Activated naive CD8-positive, alpha-beta T cell treated with anti-CD3 and anti-CD28 coated beads, Interleukin-2, amount 50 U/mL, for 24 hours (primary cell): ENCODE measurements around the gene GNAI3.

Experiments
- ATAC-seq: fragments of 150-1000 bp; cut with Tn5 transposase; one replicate; pipeline ENCODE4 v1.10.0; 2021
- DNase-seq: peaks from one replicate; pipeline ENCODE4 v3.0.0; 2021
- H3K27ac Mint-ChIP-seq: one replicate; pipeline ENCODE4 v1.8.0; 2021; ENCODE audit warnings: mild to moderate bottlenecking, mixed read lengths
- H3K27me3 Mint-ChIP-seq: one replicate; pipeline ENCODE4 v1.8.0; 2021; ENCODE audit warnings: mixed read lengths
- H3K36me3 Mint-ChIP-seq: one replicate; pipeline ENCODE4 v1.8.0; 2021; ENCODE audit warnings: low read depth, mixed read lengths
- H3K4me1 Mint-ChIP-seq: one replicate; pipeline ENCODE4 v1.8.0; 2021; ENCODE audit warnings: mixed read lengths
- H3K4me3 Mint-ChIP-seq: one replicate; pipeline ENCODE4 v1.8.0; 2021; ENCODE audit warnings: mild to moderate bottlenecking, moderate library complexity, mixed read lengths
- H3K9me3 Mint-ChIP-seq: one replicate; pipeline ENCODE4 v1.8.0; 2021; ENCODE audit warnings: mixed read lengths

The GNAI3 gene

DNA sequence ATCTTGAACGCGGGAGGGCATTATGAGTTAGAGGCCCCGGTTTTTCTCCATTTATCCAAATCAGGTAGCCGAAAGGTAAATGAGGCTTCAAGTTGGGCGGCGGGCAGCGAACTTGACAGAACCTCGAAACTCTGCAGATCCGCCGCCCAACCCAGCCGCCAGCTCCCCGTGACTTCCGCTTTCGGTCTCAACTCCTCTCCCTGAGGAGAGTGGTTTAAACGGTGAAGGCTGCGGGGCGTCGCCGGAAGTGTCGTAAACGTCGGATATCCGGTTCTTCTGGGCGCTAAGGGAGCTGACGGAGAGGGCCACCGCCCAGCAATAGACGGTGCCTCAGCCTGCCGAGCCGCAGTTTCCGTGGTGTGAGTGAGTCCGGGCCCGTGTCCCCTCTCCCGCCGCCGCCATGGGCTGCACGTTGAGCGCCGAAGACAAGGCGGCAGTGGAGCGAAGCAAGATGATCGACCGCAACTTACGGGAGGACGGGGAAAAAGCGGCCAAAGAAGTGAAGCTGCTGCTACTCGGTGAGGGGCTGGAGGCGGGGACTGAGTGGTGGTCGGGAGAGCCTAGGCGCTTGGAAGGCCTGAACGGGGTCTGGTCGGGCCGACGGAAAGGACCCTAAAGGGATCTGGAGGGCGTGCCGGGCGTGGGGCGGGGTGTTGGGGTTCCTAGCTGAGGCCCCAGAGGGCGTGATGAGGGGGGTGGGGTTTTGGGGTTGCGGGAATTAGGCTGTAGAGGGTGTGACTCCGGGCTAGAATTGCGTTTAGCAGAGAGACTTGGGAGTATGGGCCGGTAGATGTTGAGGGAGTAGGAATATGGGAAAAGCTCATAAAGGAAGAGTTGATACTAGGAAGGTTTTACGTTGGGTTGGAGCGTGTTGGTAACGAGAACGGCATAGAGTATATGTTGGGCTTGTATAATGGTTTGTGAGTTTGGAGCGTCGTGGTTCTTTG is at the start of gene GNAI3:
Gene GNAI3 (plus strand): TSS at position 295 of the 947 bp plus-strand sequence. CDS start 106 bp downstream, at position 401.
- H3K4me3 Mint-ChIP-seq, result peak within 1 kb of the TSS; percentile 95
- no peaks in the 10 kb centered on the region for H3K27me3 Mint-ChIP-seq
- peaks cover 51% of the 10 kb centered on the region for H3K4me1 Mint-ChIP-seq
- ATAC-seq (peak; percentile 99), DNase-seq (peak; percentile 94)
- H3K27ac Mint-ChIP-seq, result peak within 1 kb of the TSS; percentile 96
- H3K36me3 Mint-ChIP-seq, result peaks cover 4% of the 10 kb centered on the region
- no peaks in the 10 kb centered on the region for H3K9me3 Mint-ChIP-seq

DNA sequence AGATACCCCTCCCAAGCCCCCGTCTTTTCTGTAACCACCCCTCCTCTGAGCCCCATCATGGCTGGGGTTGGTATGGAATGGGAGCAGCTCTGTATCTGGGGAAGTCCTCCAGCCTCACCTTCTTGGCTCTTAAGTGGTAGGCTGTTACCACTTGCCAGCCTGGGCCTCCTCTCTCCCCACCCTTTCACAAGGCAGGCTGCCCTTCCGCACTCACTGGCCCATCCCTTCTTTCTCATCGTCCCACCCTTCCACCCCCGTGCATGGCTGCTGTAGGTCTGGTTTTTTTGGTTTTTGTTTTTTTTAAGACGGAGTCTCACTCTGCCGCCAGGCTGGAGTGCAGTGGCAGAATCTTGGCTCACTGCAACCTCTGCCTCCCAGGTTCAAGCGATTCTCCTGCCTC is 49.3 kb upstream of the GNAI3 start:
- Mint-ChIP-seq H3K27ac (peak overlapping the region; percentile 47), H3K4me1 (peaks cover 89% of the 10 kb centered on the region), H3K4me3 (no peak overlapping the region), H3K36me3 (peaks cover 10% of the 10 kb centered on the region), H3K27me3 (no peaks in the 10 kb centered on the region), H3K9me3 (no peaks in the 10 kb centered on the region)
- DNase-seq (no peak), ATAC-seq (no peak)

DNA sequence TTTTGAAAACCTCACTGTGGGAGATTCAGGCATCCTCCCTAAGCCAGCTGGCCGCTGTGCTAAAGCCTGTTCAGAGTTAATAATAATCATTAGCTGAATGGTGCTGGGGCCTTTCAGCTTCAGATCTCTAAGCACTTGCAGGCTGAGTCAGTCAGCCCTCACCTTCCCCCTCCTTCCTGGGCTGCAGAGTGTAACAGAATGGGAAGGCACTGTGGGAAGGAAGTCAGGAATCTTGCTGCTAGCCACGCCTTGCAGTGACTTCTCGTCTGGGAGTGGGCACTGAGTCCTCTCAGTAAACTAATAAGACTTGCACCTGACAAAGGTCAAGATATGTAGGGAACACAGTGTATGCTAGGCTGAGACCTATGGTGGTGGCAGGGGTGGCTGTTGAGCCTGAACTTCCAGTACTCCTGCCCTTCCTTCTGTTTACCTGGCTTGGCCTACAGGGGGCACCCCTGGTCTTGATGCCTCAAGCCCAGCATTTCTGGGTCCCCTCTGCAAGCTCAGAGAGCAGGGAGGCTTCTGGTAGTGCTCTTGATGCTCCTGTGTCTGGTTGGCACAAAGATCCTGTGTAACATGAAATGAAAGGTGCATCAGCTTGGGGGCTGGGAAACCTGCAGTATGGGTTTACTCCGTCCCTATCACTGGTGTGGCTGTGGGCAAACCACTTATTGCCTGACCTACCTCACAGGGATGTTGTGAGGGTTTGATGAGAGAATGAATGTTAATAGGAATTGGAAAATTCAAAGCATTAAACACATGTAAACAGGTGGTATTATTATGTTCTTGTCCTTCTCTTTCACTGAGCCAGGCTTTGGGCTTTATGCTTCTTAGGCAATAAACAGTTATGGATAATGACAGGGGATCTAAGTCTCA is 48.5 kb upstream of the GNAI3 start:
- no peak overlapping the region for H3K4me3 Mint-ChIP-seq
- DNase-seq, result peak; percentile 64
- ATAC-seq, result peak; percentile 48
- H3K27ac Mint-ChIP-seq, result peak overlapping the region; percentile 46
- no peaks in the 10 kb centered on the region for H3K9me3 Mint-ChIP-seq
- no peaks in the 10 kb centered on the region for H3K27me3 Mint-ChIP-seq
- H3K4me1 Mint-ChIP-seq, result peaks cover 90% of the 10 kb centered on the region
- H3K36me3 Mint-ChIP-seq, result peaks cover 10% of the 10 kb centered on the region

DNA sequence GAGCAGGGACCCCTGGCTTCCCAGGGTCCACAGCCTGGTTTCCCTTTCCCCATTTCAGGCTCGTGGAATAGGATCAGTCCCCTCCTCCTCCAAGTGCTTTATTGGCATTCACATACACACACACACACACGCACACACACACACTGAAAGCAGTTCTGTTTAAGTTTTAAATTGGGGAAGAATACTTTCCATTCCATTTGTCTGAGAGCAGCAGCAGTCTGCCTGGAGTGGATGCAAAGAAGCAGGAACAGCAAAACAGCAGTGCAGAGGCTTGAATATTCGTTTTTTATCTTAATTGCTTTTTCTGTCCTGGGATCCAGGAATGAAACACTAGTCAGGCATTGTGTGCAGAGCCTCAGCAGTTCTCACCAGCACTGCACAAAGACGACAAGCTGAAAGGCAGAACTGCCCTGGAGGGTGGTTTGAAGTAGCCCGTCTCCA is 47.5 kb upstream of the GNAI3 start:
- ATAC-seq, result no peak
- H3K27me3 Mint-ChIP-seq, result no peaks in the 10 kb centered on the region
- H3K4me3 Mint-ChIP-seq, result no peak overlapping the region
- peaks cover 6% of the 10 kb centered on the region for H3K36me3 Mint-ChIP-seq
- no peaks in the 10 kb centered on the region for H3K9me3 Mint-ChIP-seq
- H3K4me1 Mint-ChIP-seq, result peaks cover 90% of the 10 kb centered on the region
- no peak overlapping the region for H3K27ac Mint-ChIP-seq
- no peak for DNase-seq

DNA sequence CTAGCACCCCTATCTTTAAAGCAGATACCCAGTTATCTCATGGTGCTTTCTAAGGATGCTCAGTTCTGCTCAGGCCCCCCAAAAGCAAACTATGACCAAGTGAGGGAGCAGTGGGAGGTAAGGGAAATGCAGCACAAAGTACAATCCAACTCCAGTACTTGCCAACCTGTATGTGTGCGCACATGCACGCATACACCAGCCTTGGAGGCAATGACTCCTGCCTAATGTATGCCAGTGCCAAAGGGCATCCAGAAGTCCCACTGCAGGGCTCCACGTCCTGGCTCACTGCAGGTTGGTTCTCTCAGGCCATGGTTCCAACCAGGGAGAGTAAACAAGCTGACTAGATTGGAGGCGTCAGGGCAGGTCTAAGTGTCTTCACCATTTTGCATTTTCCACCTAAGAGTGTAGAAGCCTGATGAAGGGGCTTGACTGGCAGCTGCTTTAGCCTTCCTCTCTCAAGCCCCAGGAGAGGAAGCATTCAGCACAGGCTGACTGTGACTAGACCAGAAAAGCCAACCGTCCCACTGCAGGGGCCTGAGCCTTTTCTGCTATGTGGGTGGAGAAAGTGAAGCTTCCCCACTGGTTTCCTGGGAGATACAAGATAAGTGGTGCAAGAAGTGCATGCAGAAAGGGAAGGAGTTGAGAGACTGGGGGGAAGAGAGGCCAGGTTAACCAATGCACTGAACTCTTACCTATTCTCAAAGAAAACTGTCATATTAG is 46.6 kb upstream of the GNAI3 start:
- H3K4me1 Mint-ChIP-seq, result peaks cover 83% of the 10 kb centered on the region
- ATAC-seq, result no peak
- H3K36me3 Mint-ChIP-seq, result peaks cover 3% of the 10 kb centered on the region

DNA sequence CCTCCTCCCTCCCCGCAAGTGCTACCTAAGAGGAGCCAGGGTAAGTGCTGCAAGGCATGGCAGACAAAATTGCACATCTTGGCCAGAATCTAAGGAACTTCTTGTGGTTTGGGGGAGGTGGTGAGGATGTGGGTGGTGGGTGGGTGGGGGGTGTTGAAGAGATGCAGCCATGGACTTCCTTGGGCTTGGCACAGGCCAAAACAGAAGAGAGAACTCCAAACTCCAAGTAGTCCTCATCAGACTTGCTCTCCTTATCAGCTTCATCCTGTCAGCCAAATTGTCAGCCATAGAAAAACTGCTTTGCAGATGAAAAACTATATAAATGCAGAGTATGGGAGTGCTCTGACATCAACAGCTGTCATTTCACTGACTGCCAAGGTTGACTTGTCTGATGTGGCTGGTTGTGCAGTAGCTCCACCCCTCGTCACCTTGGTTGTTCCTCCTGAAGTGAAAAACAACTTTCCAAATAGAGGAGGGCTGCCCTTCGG is 46.0 kb upstream of the GNAI3 start:
- Mint-ChIP-seq H3K27ac (peak overlapping the region; percentile 48), H3K4me1 (peaks cover 81% of the 10 kb centered on the region), H3K4me3 (peak overlapping the region; percentile 23), H3K36me3 (peaks cover 3% of the 10 kb centered on the region), H3K27me3 (no peaks in the 10 kb centered on the region), H3K9me3 (no peaks in the 10 kb centered on the region)
- DNase-seq (peak; percentile 19), ATAC-seq (peak; percentile 55)

More for the DNA sequence above, 46.6 kb upstream of the GNAI3 start:
- no peaks in the 10 kb centered on the region for H3K27me3 Mint-ChIP-seq
- DNase-seq, result peak; percentile 5
- peak overlapping the region; percentile 48 for H3K27ac Mint-ChIP-seq
- H3K9me3 Mint-ChIP-seq, result no peaks in the 10 kb centered on the region
- peak overlapping the region; percentile 23 for H3K4me3 Mint-ChIP-seq

DNA sequence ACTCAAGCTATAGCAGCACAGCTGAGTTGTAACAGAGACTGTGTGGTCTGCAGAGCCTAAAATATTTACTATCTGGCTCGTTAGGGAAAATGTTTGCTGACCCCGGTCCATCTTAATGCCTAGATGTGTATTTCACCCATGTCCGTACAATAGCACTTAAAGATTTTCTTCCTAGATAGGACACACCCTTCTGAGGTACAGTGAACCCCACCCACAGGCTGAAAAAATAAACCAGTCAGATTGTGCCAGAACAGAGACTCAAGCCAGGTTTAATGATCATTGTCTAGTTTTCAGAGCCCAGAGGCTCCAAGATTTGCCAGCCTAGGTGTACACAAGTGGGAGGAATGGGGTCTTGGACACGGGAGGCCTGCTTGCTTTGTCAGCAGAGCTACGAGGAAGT is 44.5 kb upstream of the GNAI3 start:
- Mint-ChIP-seq H3K4me3 (no peak overlapping the region), H3K9me3 (no peaks in the 10 kb centered on the region), H3K27ac (peak overlapping the region; percentile 64), H3K36me3 (peaks cover 3% of the 10 kb centered on the region), H3K4me1 (peaks cover 77% of the 10 kb centered on the region), H3K27me3 (no peaks in the 10 kb centered on the region)
- ATAC-seq (no peak), DNase-seq (peak; percentile 1)

DNA sequence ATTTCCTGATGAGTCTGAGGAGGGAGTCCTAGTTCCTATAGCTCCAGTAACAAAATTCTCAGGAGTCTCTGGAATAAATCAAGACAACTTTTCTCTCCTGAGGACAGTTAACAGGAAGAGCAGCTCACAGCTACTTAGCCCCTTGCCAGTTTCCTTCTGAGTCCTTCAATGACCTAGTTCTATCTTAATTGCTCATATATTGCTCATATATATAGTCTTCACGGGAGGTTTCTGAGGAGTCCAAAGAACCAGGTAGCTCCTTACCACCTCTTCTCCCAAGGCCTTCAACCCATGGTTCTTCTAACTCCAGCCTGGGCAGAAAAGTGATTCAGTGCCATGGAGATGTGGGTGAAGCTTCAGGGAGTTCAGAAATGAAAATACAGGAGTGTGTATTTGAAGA is 43.4 kb upstream of the GNAI3 start:
- no peaks in the 10 kb centered on the region for H3K9me3 Mint-ChIP-seq
- peaks cover 3% of the 10 kb centered on the region for H3K36me3 Mint-ChIP-seq
- DNase-seq, result no peak
- peak; percentile 27 for ATAC-seq
- no peak overlapping the region for H3K4me3 Mint-ChIP-seq
- no peaks in the 10 kb centered on the region for H3K27me3 Mint-ChIP-seq
- H3K27ac Mint-ChIP-seq, result peak overlapping the region; percentile 4
- peaks cover 72% of the 10 kb centered on the region for H3K4me1 Mint-ChIP-seq

DNA sequence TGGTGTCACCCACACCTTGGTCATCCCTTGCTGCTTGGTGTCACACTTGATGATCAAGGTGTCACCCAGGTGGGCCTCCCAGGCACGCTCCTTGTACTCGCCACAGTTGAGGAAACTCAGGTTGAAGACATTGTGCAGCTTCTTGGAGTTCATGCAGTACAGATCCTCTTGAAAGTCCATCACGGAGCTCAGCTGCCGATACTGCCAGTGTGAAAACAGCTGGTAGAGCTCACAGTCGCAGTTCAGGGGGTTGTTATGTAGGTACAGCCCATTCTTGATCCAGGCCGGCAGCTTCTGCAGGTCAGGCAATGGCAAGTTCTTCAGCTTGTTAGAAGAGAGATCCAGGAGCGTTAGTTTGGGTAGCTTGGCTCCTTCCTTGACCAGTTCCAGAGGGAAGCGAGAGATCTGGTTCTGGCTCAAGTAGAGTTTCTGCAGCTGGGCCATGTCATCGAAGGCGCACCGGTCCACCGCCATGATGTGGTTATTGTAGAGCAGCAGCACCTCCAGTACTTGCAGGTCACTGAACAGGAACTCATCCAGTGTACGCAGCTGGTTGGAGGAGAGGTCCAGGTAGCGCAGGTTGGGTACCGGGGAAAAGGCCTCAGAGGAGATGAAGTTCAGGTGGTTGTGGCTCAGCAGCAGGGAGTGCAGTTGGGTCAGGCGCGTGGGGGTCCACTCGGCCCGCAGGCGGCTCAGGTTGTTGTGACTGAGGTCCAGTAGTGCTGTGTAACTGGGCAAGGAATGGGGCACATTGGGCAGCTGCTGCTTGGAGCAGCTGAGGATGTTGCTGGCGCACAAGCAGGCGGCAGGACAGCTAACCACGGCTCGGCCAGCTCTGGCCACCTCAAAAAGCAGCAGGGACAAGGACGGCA is 40.2 kb upstream of the GNAI3 start:
- H3K9me3 Mint-ChIP-seq, result no peaks in the 10 kb centered on the region
- DNase-seq (peak; percentile 2), ATAC-seq (no peak)
- H3K4me1 Mint-ChIP-seq, result peaks cover 49% of the 10 kb centered on the region
- H3K36me3 Mint-ChIP-seq, result no peaks in the 10 kb centered on the region
- H3K4me3 Mint-ChIP-seq, result peak overlapping the region; percentile 82
- peak overlapping the region; percentile 32 for H3K27ac Mint-ChIP-seq
- H3K27me3 Mint-ChIP-seq, result no peaks in the 10 kb centered on the region

DNA sequence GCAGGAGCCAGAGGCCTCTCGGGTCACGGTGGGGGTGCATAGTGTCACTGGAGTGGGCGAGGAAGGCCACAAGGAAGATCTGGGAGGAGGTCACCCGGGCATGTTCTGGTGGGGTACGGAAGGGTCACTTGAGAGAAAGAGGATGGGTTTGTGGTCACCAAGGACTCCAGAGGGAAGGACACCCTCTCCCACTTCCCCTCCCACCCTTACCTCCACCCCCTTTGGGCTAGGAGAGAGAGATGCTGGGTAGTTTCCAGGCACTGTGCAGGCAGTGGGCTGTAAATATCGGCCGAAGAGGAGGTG is 39.6 kb upstream of the GNAI3 start:
- Mint-ChIP-seq H3K36me3 (no peaks in the 10 kb centered on the region), H3K4me1 (peaks cover 47% of the 10 kb centered on the region), H3K4me3 (peak overlapping the region; percentile 82), H3K27ac (peak overlapping the region; percentile 46), H3K27me3 (no peaks in the 10 kb centered on the region), H3K9me3 (no peaks in the 10 kb centered on the region)
- DNase-seq (no peak), ATAC-seq (no peak)

DNA sequence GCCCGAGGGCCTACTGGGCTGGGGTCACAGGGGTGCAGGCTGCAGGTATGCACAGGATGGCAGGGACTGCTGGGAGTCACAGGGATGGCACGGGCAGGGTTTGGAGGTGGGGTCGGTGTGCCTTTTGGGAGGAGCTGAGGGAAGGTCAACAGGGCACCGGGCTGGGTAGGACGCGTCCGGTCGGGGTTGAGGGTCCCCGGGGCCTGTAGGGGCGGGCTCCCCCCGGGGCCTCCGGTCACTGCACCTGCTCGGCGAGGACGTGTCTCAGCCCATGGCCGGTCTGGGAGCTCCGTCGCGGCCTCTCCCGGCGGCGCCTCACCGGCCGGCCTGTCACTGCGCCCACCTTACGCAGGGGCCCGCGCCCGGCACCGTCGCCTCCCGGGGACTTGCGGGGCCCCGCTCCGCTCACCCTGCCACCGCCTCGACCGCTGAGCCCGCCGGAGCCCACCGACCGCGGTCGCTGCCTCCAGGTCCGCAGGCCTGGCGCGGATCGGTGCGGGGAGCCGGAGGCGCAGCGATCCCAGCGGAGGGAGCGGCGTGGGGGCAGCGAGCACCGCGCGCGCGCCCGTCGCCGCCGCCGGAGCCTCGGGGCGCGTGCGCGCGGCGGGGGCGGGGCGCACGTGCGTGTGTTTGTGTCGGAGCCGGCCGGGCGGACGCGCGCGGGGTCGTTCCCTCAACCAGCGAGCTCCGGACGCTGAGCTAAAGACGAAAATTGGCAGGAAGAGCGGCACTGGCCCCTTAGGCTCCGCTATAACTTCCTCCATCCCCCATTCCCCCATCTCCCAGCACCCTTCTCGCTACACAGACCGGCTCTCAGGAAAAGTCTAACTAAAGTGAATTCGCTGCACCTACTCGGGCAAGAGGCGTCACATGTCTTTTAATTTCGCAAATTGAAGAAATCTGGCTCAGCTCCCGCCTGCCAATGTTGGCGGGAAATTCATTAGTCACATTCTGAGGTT is 39.0 kb upstream of the GNAI3 start, which contains the start of gene AMIGO1:
Gene AMIGO1 (minus strand): TSS at position 552 of the 959 bp plus-strand sequence. CDS start 815 bp downstream, outside the sequence.
- Mint-ChIP-seq H3K4me3 (peak within 1 kb of the TSS; percentile 86), H3K9me3 (no peaks in the 10 kb centered on the region), H3K36me3 (no peaks in the 10 kb centered on the region), H3K4me1 (peaks cover 41% of the 10 kb centered on the region), H3K27ac (peak within 1 kb of the TSS; percentile 83), H3K27me3 (no peaks in the 10 kb centered on the region)
- DNase-seq (peak; percentile 68), ATAC-seq (peak; percentile 41)

DNA sequence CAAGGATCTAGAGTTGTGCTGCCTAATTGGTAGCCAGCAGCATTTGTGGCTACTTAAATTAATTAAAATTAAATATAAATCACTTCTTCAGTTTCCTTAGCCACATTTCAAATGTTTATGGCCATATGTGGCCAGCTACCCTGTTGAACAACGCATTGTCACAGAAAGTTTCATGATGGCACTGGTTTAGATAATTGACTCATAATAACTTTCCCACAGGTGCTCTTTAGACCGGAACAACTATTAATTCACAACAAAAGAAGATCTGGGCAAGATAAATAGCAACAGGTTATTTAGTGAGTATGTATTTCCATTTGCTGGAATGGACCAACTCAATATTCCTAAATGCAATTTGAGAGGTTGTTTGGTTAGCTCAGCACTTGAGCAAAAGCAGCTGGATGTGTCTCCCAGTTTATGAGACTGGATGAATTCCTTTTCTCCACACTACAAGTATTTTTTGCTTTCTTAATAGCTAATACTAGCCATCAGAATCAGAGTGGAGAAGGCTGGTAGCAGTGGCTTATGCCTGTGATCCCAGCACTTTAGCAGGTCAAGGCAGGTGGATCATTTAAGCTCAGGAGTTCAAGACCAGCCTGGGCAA is 35.2 kb upstream of the GNAI3 start:
- no peaks in the 10 kb centered on the region for H3K36me3 Mint-ChIP-seq
- H3K4me3 Mint-ChIP-seq, result no peak overlapping the region
- H3K9me3 Mint-ChIP-seq, result no peaks in the 10 kb centered on the region
- H3K27me3 Mint-ChIP-seq, result no peaks in the 10 kb centered on the region
- peaks cover 24% of the 10 kb centered on the region for H3K4me1 Mint-ChIP-seq
- no peak overlapping the region for H3K27ac Mint-ChIP-seq
- DNase-seq (no peak), ATAC-seq (no peak)
